Measurements from ENCODE around the gene SLC47A1. TPM values are rescaled to one million over a fixed set of nuclear protein-coding genes. Genes with fewer than 3 reads are reported as not detected.
A peak's percentile ranks its signal among the peaks of the same experiment; 100 is the strongest.

SLC47A1 gene
- total and polyA plus RNA-seq, 2 of the 13 experiments (the other 11 are each of a cell fraction or from before 2014, with no cell fraction given): 42.1 to 67.5 TPM

DNA sequence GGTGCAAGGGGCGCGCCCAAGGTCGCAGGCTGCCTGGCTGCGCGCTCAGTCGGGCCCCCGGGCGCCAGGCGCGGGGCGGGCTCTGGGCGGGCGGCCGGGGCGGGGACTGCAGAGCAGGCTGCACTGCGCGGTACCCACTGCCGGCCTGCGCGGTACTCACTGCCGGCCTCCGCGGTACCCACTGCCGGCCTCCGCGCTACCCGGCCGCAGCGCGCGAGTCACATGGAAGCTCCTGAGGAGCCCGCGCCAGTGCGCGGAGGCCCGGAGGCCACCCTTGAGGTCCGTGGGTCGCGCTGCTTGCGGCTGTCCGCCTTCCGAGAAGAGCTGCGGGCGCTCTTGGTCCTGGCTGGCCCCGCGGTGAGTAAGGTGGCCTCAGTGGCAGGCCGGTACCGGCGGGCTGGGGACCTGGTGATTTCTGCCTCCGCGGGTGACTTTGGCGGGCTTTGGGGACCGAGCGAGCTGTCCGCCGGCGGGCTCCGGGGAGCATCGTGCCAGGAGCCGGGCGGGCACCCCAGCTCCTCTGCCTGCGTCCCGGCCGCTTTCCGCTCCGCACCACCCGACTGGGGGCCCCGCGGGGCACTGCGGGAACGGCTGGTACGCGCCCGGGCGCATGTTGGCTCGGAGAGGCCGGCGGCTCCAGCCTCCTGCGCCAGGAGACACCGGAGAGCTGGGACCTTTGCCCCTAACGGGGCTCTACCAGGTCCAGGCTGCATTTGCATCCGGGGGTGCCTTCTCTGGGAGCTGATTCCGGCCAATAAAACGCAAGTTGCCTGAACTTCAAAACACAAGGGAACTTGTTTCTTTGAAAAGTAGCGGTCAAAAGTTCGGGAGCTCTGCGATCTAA is at the start of gene SLC47A1 (continued):
- TF ChIP-seq EP300 (IDR thresholded peaks at IDR 0.05; ENCODE audit: low read depth in 2 of 2, low read length in 2 of 2) (no peak), EP300 (CRISPR knock-in tag; IDR thresholded peaks at IDR 0.05; ENCODE audit: borderline replicate concordance) (no peak), ZNF619 (CRISPR knock-in tag; IDR thresholded peaks at IDR 0.05) (no peak), ZBTB20 (CRISPR knock-in tag; IDR thresholded peaks at IDR 0.05; ENCODE audit: borderline replicate concordance, low read depth) (0 out of 2 replicates have a peak, but pooled peaks have one; percentile 4), PRDM10 (CRISPR knock-in tag; IDR thresholded peaks at IDR 0.05; ENCODE audit: low read depth) (no peak), CBX2 (IDR thresholded peaks at IDR 0.05; ENCODE audit: low read depth, low read length) (no peak), CBX2 (CRISPR knock-in tag; IDR thresholded peaks at IDR 0.05; ENCODE audit: low read depth) (no peak), THYN1 (CRISPR knock-in tag; IDR thresholded peaks at IDR 0.05; ENCODE audit: borderline replicate concordance, low read depth) (no peak), ZNF136 (CRISPR knock-in tag; IDR thresholded peaks at IDR 0.05; ENCODE audit: low read depth) (no peak), BORCS8-MEF2B (CRISPR knock-in tag; IDR thresholded peaks at IDR 0.05) (peak; percentile 41; the same call in 1 of the 2 replicates), ELK4 (CRISPR knock-in tag; IDR thresholded peaks at IDR 0.05; ENCODE audit: borderline replicate concordance) (no peak), YY1 (IDR thresholded peaks at IDR 0.05; ENCODE audit: insufficient read depth, insufficient replicate concordance, low read depth, low read length) (no peak), SMAD1 (CRISPR knock-in tag; IDR thresholded peaks at IDR 0.05; ENCODE audit: borderline replicate concordance, low read depth) (no peak), HNF4A (CRISPR knock-in tag; IDR thresholded peaks at IDR 0.05) (peak; percentile 46; the same call in 1 of the 2 replicates)
- TF ChIP-seq, protein P1, sequence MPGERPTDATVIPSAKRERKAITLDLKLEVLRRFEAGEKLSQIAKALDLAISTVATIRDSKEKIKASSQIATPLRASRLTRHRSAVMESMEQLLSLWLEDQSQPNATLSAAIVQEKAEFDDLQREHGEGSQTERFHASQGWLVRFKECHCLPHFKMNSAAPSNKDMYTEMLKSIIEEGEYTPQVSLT (CRISPR knock-in tag; IDR thresholded peaks at IDR 0.05; ENCODE audit: borderline replicate concordance, low read depth): no peak
- TF ChIP-seq, protein P2, sequence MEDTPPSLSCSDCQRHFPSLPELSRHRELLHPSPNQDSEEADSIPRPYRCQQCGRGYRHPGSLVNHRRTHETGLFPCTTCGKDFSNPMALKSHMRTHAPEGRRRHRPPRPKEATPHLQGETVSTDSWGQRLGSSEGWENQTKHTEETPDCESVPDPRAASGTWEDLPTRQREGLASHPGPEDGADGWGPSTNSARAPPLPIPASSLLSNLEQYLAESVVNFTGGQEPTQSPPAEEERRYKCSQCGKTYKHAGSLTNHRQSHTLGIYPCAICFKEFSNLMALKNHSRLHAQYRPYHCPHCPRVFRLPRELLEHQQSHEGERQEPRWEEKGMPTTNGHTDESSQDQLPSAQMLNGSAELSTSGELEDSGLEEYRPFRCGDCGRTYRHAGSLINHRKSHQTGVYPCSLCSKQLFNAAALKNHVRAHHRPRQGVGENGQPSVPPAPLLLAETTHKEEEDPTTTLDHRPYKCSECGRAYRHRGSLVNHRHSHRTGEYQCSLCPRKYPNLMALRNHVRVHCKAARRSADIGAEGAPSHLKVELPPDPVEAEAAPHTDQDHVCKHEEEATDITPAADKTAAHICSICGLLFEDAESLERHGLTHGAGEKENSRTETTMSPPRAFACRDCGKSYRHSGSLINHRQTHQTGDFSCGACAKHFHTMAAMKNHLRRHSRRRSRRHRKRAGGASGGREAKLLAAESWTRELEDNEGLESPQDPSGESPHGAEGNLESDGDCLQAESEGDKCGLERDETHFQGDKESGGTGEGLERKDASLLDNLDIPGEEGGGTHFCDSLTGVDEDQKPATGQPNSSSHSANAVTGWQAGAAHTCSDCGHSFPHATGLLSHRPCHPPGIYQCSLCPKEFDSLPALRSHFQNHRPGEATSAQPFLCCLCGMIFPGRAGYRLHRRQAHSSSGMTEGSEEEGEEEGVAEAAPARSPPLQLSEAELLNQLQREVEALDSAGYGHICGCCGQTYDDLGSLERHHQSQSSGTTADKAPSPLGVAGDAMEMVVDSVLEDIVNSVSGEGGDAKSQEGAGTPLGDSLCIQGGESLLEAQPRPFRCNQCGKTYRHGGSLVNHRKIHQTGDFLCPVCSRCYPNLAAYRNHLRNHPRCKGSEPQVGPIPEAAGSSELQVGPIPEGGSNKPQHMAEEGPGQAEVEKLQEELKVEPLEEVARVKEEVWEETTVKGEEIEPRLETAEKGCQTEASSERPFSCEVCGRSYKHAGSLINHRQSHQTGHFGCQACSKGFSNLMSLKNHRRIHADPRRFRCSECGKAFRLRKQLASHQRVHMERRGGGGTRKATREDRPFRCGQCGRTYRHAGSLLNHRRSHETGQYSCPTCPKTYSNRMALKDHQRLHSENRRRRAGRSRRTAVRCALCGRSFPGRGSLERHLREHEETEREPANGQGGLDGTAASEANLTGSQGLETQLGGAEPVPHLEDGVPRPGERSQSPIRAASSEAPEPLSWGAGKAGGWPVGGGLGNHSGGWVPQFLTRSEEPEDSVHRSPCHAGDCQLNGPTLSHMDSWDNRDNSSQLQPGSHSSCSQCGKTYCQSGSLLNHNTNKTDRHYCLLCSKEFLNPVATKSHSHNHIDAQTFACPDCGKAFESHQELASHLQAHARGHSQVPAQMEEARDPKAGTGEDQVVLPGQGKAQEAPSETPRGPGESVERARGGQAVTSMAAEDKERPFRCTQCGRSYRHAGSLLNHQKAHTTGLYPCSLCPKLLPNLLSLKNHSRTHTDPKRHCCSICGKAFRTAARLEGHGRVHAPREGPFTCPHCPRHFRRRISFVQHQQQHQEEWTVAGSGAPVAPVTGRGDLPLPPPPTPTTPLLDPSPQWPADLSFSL (CRISPR knock-in tag; IDR thresholded peaks at IDR 0.05): no peak
